Stimulated activated naive B cell treated with anti-CD40 and anti-IgM and Interleukin-4, amounts not matched to agents 10 μg/mL and 1 μg/mL and 100 μg/mL, for 72 hours (primary cell): Measurements from ENCODE around the gene CRLF1.

Experiments
- ATAC-seq, 2 donors: fragments of 150-1000 bp; cut with Tn5 transposase; replicated peaks; 2 replicates each; pipeline ENCODE4 v1.10.0; 2021; ENCODE audit warnings: moderate library complexity in 1 of 2
- DNase-seq: peaks from one replicate; pipeline ENCODE4 v3.0.0; 2021
- H3K27ac Mint-ChIP-seq: one replicate; pipeline ENCODE4 v1.8.0; 2022; ENCODE audit warnings: mild to moderate bottlenecking, mixed read lengths
- H3K27me3 Mint-ChIP-seq, 2 donors: one replicate each; pipeline ENCODE4 v1.8.0; 2022; ENCODE audit warnings: mixed read lengths in 2 of 2
- H3K36me3 Mint-ChIP-seq, 2 donors: one replicate each; pipeline ENCODE4 v1.8.0; 2022; ENCODE audit warnings: mixed read lengths in 2 of 2, mild to moderate bottlenecking in 1 of 2
- H3K4me1 Mint-ChIP-seq, 2 donors: one replicate each; pipeline ENCODE4 v1.8.0; 2022; ENCODE audit warnings: mixed read lengths in 2 of 2, mild to moderate bottlenecking in 1 of 2
- H3K4me3 Mint-ChIP-seq, 2 donors: one replicate each; pipeline ENCODE4 v1.8.0; 2022; ENCODE audit warnings: mild to moderate bottlenecking in 2 of 2, mixed read lengths in 2 of 2, moderate library complexity in 1 of 2
- H3K9me3 Mint-ChIP-seq, 2 donors: one replicate each; pipeline ENCODE4 v1.8.0; 2022; ENCODE audit warnings: mixed read lengths in 2 of 2, mild to moderate bottlenecking in 1 of 2

Gene CRLF1, protein sequence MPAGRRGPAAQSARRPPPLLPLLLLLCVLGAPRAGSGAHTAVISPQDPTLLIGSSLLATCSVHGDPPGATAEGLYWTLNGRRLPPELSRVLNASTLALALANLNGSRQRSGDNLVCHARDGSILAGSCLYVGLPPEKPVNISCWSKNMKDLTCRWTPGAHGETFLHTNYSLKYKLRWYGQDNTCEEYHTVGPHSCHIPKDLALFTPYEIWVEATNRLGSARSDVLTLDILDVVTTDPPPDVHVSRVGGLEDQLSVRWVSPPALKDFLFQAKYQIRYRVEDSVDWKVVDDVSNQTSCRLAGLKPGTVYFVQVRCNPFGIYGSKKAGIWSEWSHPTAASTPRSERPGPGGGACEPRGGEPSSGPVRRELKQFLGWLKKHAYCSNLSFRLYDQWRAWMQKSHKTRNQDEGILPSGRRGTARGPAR

GRCh38 chr19:18606281-18607225 is at the start of gene CRLF1:
Gene CRLF1 (minus strand): TSS chr19:18606799. CDS start chr19:18606656, 143 bp downstream.
- Mint-ChIP-seq H3K27ac (no peak within 1 kb of the TSS), H3K27me3 (peaks cover 72 to 82% of the 10 kb centered on the region in 2 donors), H3K4me3 (peak within 1 kb of the TSS; percentile 50 to 57), H3K36me3 (no peaks in the 10 kb centered on the region), H3K9me3 (no peaks in the 10 kb centered on the region), H3K4me1 (peaks cover 16 to 42% of the 10 kb centered on the region in 2 donors)
- no peak for DNase-seq
- no peak for ATAC-seq

GRCh38 chr19:18655173-18655844 is 48.7 kb upstream of the CRLF1 start:
- Mint-ChIP-seq H3K9me3 (peaks cover 0 to 8% of the 10 kb centered on the region in 2 donors), H3K4me3 (no peak overlapping the region), H3K27me3 (no peaks in the 10 kb centered on the region), H3K36me3 (peaks cover 16 to 19% of the 10 kb centered on the region in 2 donors), H3K27ac (no peak overlapping the region), H3K4me1 (peaks cover 47 to 51% of the 10 kb centered on the region in 2 donors)
- no peak for DNase-seq
- ATAC-seq, result no peak

DNA sequence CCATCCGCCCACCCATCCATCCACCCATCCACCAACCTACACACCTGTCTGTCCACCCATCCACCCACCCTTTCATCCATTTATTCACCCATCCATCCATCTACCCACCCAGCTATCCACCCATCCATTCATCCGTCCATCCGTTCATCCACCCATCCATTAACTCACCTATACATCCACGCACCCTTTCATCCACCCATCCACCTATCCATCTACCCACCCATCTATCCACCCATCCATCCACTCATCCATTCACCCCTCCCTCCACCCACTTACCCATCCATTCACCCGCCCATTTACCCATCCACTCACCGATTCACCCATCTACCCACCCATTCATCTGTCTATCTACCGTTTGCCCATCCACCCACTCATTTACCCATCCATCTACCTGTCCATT is 47.9 kb upstream of the CRLF1 start:
- Mint-ChIP-seq H3K27me3 (no peaks in the 10 kb centered on the region), H3K4me1 (peaks cover 49 to 52% of the 10 kb centered on the region in 2 donors), H3K27ac (no peak overlapping the region), H3K36me3 (peaks cover 19 to 25% of the 10 kb centered on the region in 2 donors), H3K4me3 (no peak overlapping the region), H3K9me3 (peaks cover 0 to 8% of the 10 kb centered on the region in 2 donors)
- DNase-seq, result no peak
- no peak for ATAC-seq

GRCh38 chr19:18653853-18654252 is 47.3 kb upstream of the CRLF1 start:
- peaks cover 51 to 52% of the 10 kb centered on the region in 2 donors for H3K4me1 Mint-ChIP-seq
- ATAC-seq (no peak), DNase-seq (no peak)
- H3K36me3 Mint-ChIP-seq, result peaks cover 21 to 32% of the 10 kb centered on the region in 2 donors
- H3K27me3 Mint-ChIP-seq, result no peaks in the 10 kb centered on the region
- H3K4me3 Mint-ChIP-seq, result no peak overlapping the region
- no peak overlapping the region for H3K27ac Mint-ChIP-seq
- H3K9me3 Mint-ChIP-seq, result peaks cover 0 to 8% of the 10 kb centered on the region in 2 donors

GRCh38 chr19:18651733-18652132 is 45.1 kb upstream of the CRLF1 start:
- Mint-ChIP-seq H3K27ac (no peak overlapping the region), H3K27me3 (no peaks in the 10 kb centered on the region), H3K9me3 (peaks cover 0 to 8% of the 10 kb centered on the region in 2 donors), H3K4me3 (no peak overlapping the region), H3K36me3 (peaks cover 19 to 38% of the 10 kb centered on the region in 2 donors), H3K4me1 (peaks cover 35 to 39% of the 10 kb centered on the region in 2 donors)
- DNase-seq (no peak), ATAC-seq (no peak)

- no peak for DNase-seq
- Mint-ChIP-seq H3K27me3 (no peaks in the 10 kb centered on the region), H3K4me1 (peaks cover 31 to 38% of the 10 kb centered on the region in 2 donors), H3K36me3 (peaks cover 19 to 38% of the 10 kb centered on the region in 2 donors), H3K4me3 (no peak overlapping the region), H3K27ac (no peak overlapping the region), H3K9me3 (peaks cover 0 to 8% of the 10 kb centered on the region in 2 donors)
- no peak for ATAC-seq
Measured at GRCh38 chr19:18651300-18651699, 44.7 kb upstream of the CRLF1 start.

GRCh38 chr19:18650468-18651041 is 44.0 kb upstream of the CRLF1 start:
- Mint-ChIP-seq H3K4me3 (peak overlapping the region in 1 of 2 donors; percentile 17), H3K9me3 (peaks cover 0 to 8% of the 10 kb centered on the region in 2 donors), H3K27me3 (no peaks in the 10 kb centered on the region), H3K4me1 (peaks cover 23 to 33% of the 10 kb centered on the region in 2 donors), H3K27ac (no peak overlapping the region), H3K36me3 (peaks cover 17 to 38% of the 10 kb centered on the region in 2 donors)
- no peak for DNase-seq
- no peak for ATAC-seq

- peaks cover 24 to 33% of the 10 kb centered on the region in 2 donors for H3K4me1 Mint-ChIP-seq
- H3K4me3 Mint-ChIP-seq, result peak overlapping the region; percentile 80 to 82
- H3K27ac Mint-ChIP-seq, result peak overlapping the region; percentile 87
- no peaks in the 10 kb centered on the region for H3K27me3 Mint-ChIP-seq
- ATAC-seq (peak in 1 of 2 donors; percentile 14), DNase-seq (no peak)
- H3K36me3 Mint-ChIP-seq, result peaks cover 17 to 38% of the 10 kb centered on the region in 2 donors
- H3K9me3 Mint-ChIP-seq, result peaks cover 0 to 8% of the 10 kb centered on the region in 2 donors
Measured at GRCh38 chr19:18650021-18650390, 43.4 kb upstream of the CRLF1 start.

GRCh38 chr19:18649371-18650020 is 42.9 kb upstream of the CRLF1 start:
- H3K9me3 Mint-ChIP-seq, result peaks cover 0 to 5% of the 10 kb centered on the region in 2 donors
- DNase-seq (no peak), ATAC-seq (peak; percentile 83 to 85)
- H3K4me1 Mint-ChIP-seq, result peaks cover 29 to 32% of the 10 kb centered on the region in 2 donors
- no peaks in the 10 kb centered on the region for H3K27me3 Mint-ChIP-seq
- H3K4me3 Mint-ChIP-seq, result peak overlapping the region; percentile 80 to 82
- peaks cover 17 to 34% of the 10 kb centered on the region in 2 donors for H3K36me3 Mint-ChIP-seq
- peak overlapping the region; percentile 87 for H3K27ac Mint-ChIP-seq

DNA sequence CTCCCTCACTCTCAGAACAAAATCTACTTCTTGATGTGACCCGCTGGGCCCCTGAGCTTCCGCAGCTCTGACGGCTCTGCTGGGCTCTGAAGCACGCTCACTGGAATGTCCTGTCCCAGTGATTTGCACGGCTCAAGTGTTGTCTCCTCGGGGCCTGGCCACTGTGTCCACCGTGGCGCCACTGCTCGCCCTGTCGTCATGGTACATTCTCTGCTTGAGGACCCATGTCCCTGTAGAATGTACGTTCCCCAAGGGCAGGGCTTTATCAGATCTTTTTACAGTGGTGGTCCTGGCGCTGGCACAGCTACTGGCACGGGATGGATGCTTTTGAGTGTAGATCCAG is 42.3 kb upstream of the CRLF1 start:
- Mint-ChIP-seq H3K27ac (no peak overlapping the region), H3K4me3 (peak overlapping the region; percentile 80 to 82), H3K27me3 (no peaks in the 10 kb centered on the region), H3K9me3 (peaks cover 0 to 1% of the 10 kb centered on the region in 2 donors), H3K36me3 (peaks cover 14 to 32% of the 10 kb centered on the region in 2 donors), H3K4me1 (peaks cover 34 to 35% of the 10 kb centered on the region in 2 donors)
- DNase-seq (no peak), ATAC-seq (no peak)

DNA sequence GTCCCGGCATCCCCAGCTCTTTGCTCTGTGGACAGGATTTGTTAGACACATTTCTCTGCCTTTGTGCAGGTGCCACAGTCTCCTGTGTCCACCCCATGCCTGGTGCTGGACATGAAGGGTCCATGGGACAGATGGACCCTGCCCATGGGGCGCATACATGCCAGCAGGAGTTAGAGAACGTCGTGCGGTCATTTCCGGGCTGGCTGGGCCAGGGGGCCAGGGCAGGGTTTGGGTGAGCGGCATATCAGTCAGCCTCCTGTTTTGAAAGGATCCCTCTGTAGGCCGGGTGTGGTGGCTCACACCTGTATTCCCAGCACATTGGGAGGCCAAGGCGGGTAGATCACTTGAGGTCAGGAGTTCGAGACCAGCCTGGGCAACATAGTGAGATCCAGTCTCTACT is 41.2 kb upstream of the CRLF1 start:
- H3K4me3 Mint-ChIP-seq, result no peak overlapping the region
- H3K36me3 Mint-ChIP-seq, result peaks cover 14 to 31% of the 10 kb centered on the region in 2 donors
- ATAC-seq (no peak), DNase-seq (no peak)
- no peak overlapping the region for H3K27ac Mint-ChIP-seq
- H3K4me1 Mint-ChIP-seq, result peaks cover 36 to 37% of the 10 kb centered on the region in 2 donors
- H3K9me3 Mint-ChIP-seq, result peaks cover 0 to 3% of the 10 kb centered on the region in 2 donors
- H3K27me3 Mint-ChIP-seq, result no peaks in the 10 kb centered on the region

DNA sequence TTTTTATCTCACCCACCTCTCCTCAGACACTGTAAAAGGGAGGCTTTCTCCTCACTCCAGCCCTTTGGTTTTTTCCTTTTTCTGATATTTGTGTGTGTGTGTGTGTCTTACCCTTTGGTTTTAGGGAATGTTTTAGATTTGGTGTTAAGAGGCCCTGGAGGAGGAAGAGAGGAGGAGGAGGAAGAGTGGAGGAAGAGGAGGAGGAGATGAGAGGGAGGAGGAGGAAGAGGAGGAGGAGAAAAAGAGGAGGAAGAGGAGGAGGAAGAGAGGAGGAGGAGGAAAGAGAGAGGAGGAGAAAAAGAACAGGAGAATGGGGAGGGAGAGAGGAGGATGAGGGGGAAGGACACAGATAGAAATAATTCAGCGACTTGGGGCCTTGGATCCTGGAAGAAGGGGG is 40.8 kb upstream of the CRLF1 start:
- Mint-ChIP-seq H3K4me1 (peaks cover 36 to 37% of the 10 kb centered on the region in 2 donors), H3K36me3 (peaks cover 14 to 29% of the 10 kb centered on the region in 2 donors), H3K27me3 (no peaks in the 10 kb centered on the region), H3K27ac (no peak overlapping the region), H3K4me3 (no peak overlapping the region), H3K9me3 (peaks cover 0 to 3% of the 10 kb centered on the region in 2 donors)
- ATAC-seq (no peak), DNase-seq (no peak)
